Activated CD4-positive, alpha-beta T cell treated with anti-CD3 and anti-CD28 coated beads, Interleukin-2, Interleukin-6, amounts not matched to agents 100 ng/mL and 50 ng/mL, durations not matched to agents 16 hours and 8 hours (primary cell): ENCODE results near the gene PCNX2.

ENCODE experiments used
- DNase-seq: peaks from one replicate; pipeline ENCODE4 v3.0.0-alpha.2; 2020

Gene PCNX2

GRCh38 chr1:233045588-233045987 lies 249.9 kb downstream of the PCNX2 start:
- no peak for DNase-seq

GRCh38 chr1:233042834-233043233 lies 252.7 kb downstream of the PCNX2 start:
- no peak for DNase-seq

- DNase-seq, result no peak
Measured at GRCh38 chr1:233040494-233040893, 255.0 kb downstream of the PCNX2 start.

- no peak for DNase-seq
Measured at GRCh38 chr1:233038581-233038980, 256.9 kb downstream of the PCNX2 start.

DNA sequence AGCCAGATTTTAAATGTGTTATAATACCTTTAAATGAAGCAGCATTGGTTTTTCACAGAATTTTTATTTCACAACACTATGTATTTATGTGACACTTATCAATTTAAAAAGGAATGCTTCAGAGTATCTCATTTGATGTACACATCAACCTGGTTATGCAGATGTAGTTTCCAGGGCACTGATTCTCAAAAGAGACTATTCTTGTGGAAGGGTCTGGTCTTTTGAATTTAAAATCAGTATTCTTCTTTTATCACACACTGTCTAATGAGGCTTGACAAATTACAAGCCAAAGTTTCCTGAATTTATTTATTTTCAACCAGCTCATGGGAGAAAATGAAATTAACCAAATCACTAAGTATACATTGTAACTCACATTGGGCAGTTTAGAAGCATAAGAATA lies 257.7 kb downstream of the PCNX2 start:
- DNase-seq, result no peak

DNA sequence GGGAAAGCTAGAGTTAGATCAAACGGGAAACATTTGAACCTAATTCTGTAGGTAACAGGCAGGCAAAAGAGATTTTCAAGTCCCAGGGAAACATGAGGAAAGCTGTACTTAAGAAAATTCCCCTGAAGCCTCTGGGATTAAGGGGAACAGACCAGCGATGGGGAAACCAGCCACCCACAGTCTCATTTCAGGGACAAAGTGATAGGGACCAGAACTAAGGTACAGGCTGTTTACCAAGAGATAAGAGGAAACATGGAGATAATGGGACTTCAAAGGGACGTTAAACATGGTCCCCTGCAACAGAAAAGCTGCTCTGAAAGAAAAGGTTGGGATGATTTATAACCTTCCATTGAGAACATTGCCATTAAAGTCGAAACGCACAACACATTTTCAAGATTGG lies 260.7 kb downstream of the PCNX2 start:
- no peak for DNase-seq

DNA sequence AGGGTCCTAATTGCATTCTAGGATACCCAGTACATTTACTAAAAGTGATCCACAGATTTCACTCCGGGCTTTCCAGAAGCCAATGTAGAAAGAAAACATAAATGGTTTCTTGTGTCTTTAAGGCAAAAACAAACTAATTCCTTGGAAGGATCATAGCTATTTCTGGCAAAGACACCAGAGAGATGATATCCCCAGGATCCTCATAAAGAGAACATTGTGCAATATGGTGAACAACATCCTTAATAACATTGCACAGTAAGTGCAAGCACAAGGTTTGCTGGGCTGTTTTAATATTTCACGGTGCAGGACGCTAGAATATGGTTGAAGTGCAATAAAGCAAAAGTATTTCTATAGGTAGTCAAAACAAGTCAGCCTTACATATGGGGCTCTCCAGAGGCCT lies 262.2 kb downstream of the PCNX2 start:
- no peak for DNase-seq

DNA sequence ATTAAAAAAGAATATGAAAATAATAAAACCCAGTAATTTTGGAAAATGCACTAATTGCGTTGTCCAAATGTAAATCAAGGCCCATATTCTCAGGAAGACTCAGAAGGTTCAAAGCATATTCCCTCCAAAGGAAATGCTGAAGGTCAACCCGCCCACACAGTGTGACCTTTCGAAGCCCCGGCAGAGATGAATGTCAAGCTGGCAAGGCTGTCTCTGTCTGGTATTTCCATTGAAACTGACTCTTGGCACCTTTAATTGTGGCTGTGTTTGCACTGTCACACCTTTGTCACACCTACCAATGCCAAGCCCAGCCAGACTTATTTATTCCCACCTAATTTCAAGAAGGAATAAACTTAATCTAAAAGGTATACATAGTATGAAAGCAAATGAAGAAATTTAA lies 262.6 kb downstream of the PCNX2 start:
- no peak for DNase-seq

GRCh38 chr1:233031521-233031920 lies 264.0 kb downstream of the PCNX2 start:
- DNase-seq, result no peak

- DNase-seq, result no peak
Measured at GRCh38 chr1:233027046-233027445, 268.5 kb downstream of the PCNX2 start.

GRCh38 chr1:233025567-233025966 lies 270.0 kb downstream of the PCNX2 start:
- DNase-seq, result no peak

- DNase-seq, result peak; percentile 12
Measured at GRCh38 chr1:233025157-233025556, 270.4 kb downstream of the PCNX2 start.

DNA sequence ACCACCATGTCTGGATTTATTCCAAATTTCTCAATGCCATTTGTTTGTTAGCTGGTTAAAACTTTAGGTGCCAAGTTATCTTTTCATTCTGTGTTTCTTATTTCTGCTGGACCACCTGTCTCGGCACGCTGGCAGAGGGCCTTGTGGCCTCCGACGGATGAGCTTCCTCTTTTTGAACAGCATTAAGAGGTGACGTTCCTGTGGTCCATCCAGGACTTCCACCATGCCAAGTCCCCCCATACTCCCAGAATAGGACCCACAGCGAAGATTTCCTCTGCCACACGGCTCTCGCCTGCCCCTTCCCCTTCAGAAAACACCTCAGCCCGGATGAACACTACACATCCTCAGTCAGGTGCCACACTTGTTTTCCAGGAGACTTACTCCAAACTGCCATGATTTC lies 271.3 kb downstream of the PCNX2 start:
- no peak for DNase-seq

DNA sequence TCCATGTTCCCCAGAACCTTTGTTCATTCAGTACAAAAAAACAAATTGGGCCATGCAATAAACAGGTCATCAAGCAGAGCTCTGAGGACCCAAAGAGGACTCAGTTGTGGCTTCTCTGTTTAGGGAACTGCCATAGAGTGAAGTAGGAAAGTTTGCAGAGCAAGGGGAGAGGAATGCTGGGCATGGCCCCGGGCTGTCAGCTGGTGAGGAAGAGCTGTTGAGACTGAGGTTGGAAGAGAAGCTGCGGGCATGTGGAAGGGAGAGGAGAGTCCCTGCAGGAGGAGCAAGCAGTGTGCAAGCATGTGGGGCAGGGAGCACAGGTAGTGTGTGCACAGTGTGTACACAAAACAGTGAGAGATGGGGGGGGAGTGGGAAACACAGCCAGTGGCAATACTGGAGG lies 273.3 kb downstream of the PCNX2 start:
- DNase-seq, result no peak

- DNase-seq, result no peak
Measured at GRCh38 chr1:233020426-233020825, 275.1 kb downstream of the PCNX2 start.

GRCh38 chr1:233019778-233020325 lies 275.7 kb downstream of the PCNX2 start:
- DNase-seq, result no peak

DNA sequence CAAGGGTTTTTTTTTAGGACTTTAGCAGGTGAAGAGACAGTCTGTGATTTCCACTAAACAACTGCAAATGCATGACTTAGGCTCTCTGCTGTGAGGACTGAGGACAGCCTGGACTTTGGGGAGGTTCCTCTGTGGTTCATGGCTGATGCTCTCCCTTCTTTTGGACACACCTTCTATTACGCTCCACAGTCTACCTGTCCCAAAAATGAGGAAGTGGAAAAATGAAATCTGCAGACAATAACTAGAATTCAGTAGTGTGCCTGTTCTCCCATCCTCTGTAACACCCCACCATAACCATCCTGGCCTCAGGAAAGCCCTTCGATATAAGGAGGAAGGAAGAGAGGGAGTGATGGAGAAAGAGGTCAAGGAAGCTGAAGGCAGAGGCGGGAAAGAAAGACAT lies 276.4 kb downstream of the PCNX2 start:
- DNase-seq, result no peak

DNA sequence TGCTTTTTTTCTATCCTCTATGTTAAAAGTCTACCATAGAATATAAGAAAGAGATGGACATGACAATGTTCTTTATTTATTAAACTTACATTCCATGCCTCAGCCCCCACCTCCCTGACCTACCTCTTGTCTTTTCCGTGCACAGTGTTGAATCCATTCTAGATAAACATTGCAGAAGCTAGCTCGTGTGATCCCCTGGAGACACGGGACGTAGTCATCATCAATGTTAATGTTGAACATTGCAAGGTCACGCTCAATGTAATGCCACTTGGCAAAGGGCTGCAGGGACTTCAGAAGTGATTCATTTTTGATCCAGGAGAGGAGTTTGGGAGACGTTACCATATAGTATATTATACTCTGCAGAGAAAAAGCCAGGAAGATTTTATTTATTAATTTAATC lies 278.7 kb downstream of the PCNX2 start:
- no peak for DNase-seq

DNA sequence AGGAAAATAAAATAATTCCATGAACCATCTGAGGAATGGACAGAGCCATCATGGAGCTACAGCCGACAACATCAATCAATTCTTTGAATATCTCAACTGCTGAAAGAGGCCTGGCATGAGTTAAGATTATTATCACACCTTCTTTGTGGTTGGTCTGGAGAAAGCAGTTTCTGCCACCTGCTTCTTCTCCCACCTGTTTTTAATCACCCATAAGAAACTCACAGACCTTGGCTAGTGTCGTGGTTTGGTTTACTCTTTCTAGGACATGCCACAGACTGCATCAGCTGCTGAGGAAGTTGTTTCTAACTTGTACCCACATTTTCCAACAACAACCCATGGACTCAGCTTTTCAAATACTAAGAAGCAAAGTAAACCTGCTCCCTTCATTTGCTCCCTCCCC lies 279.6 kb downstream of the PCNX2 start:
- DNase-seq, result peak; percentile 12

GRCh38 chr1:233012021-233012420 lies 283.5 kb downstream of the PCNX2 start:
- no peak for DNase-seq

DNA sequence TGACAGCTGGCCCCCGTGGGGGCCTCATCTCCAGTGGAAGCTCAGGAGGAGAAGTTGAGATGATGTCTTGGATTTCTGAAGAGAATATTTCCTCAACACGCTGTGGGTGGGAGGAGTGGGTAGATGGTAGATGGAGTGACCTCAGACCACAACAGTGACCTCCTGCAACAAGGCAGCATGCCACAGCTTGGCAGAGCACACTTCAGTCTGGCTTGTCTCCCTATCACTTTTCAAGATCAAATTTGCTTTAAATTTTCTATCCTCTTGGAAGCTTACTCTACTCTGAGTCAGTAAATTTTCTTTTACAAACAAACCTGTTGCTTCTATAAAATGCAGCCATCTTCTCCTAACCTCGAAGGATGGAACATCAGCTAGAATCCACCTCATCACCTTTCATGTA lies 285.4 kb downstream of the PCNX2 start:
- no peak for DNase-seq

GRCh38 chr1:233006541-233006973 lies 289.0 kb downstream of the PCNX2 start:
- DNase-seq, result no peak

DNA sequence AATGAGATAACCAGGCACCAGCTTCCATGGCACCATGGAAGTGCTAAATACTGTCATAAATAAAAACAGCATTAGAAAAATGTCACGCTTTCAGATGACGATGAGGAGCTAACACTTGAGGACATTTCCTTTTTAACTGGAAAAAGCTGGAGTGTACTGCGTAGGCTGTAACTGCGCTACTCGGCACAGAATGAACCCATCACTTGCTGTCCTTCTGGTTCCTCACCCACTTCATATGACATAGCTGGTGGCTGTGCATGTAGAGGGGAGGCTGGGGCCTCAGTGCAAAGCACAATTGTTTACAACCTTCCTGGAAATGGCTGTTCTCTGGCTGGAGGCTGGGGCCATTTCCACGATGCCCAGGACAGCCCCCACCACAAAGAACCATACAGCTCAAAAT lies 289.4 kb downstream of the PCNX2 start:
- DNase-seq, result no peak

- DNase-seq, result no peak
Measured at GRCh38 chr1:233005703-233006102, 289.8 kb downstream of the PCNX2 start.

GRCh38 chr1:233005156-233005555 lies 290.4 kb downstream of the PCNX2 start:
- no peak for DNase-seq

DNA sequence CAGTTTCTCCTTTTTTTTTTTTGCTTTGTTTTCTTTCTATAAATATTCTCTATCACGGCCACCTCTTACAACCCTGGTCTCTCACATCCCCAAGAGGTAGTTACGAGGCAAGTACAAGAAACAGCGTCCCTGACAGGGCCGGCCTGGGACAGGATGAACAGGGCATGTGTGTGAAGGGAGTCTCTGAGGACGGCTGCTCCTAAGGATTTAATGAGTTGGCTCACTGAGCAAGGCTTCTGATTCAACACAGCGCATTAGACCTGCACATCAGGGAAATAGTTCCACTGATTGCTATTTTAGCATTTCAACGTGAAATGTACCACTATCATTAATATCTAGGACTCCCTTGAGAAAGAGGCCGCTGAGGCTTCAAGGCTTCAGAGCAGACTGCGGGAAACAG lies 291.1 kb downstream of the PCNX2 start:
- no peak for DNase-seq
